ENCODE results near the gene TRAPPC10. TPM values are rescaled to one million over a fixed set of nuclear protein-coding genes. Genes with fewer than 3 reads are reported as not detected.

TRAPPC10 gene
- total RNA-seq, 2 donors from 2014 or later, result 10.9 to 26.4 TPM

- intact Hi-C loops (cut with DNase I), result no loop called here
- Histone ChIP-seq H3K27ac (no peak overlapping the region), H3K9me3 (no peaks in the 10 kb centered on the region), H3K4me3 (no peak overlapping the region), H3K4me1 (peaks cover 26% of the 10 kb centered on the region), H3K27me3 (no peaks in the 10 kb centered on the region), H3K36me3 (replicated peaks in 1 of 2; ENCODE audit: insufficient read depth in 1 of 2, low read depth in 2 of 2) (no peaks in the 10 kb centered on the region)
- no peak for ATAC-seq
- DNase-seq, result no peak
- WGBS, 2 donors, result 77 to 89% methylated on average over 7 of the region's 7 CpGs
- TF ChIP-seq POLR2A (IDR thresholded peaks at IDR 0.05) (no peak), CTCF (IDR thresholded peaks at IDR 0.05) (no peak)
Observed at GRCh38 chr21:44047996-44048560, 36.0 kb downstream of the TRAPPC10 start.

- H3K27me3 ChIP-seq, result no peaks in the 10 kb centered on the region
- intact Hi-C loops (cut with DNase I), result no loop called here
- 80% methylated on average over 5 of the region's 5 CpGs for WGBS, 2 donors
- ATAC-seq (no peak), DNase-seq (no peak)
- H3K27ac ChIP-seq, result no peak overlapping the region
- no peaks in the 10 kb centered on the region for H3K9me3 ChIP-seq
- no peak for TF ChIP-seq CTCF (IDR thresholded peaks at IDR 0.05)
- no peak for TF ChIP-seq POLR2A (IDR thresholded peaks at IDR 0.05)
- no peak overlapping the region for H3K4me3 ChIP-seq
- peaks cover 26% of the 10 kb centered on the region for H3K4me1 ChIP-seq
- H3K36me3 ChIP-seq (replicated peaks in 1 of 2; ENCODE audit: insufficient read depth in 1 of 2, low read depth in 2 of 2), result no peaks in the 10 kb centered on the region
Observed at GRCh38 chr21:44049182-44049581, 37.1 kb downstream of the TRAPPC10 start.

- TF ChIP-seq CTCF (IDR thresholded peaks at IDR 0.05) (no peak), POLR2A (IDR thresholded peaks at IDR 0.05) (no peak)
- H3K4me3 ChIP-seq, result no peak overlapping the region
- intact Hi-C loops (cut with DNase I), result no loop called here
- H3K27me3 ChIP-seq, result no peaks in the 10 kb centered on the region
- H3K9me3 ChIP-seq, result no peaks in the 10 kb centered on the region
- WGBS, 2 donors, result 95 to 100% methylated on average over 3 of the region's 3 CpGs
- no peak for DNase-seq
- peaks cover 26% of the 10 kb centered on the region for H3K4me1 ChIP-seq
- H3K36me3 ChIP-seq (replicated peaks in 1 of 2; ENCODE audit: insufficient read depth in 1 of 2, low read depth in 2 of 2), result no peaks in the 10 kb centered on the region
- no peak overlapping the region for H3K27ac ChIP-seq
- ATAC-seq, result no peak
Observed at GRCh38 chr21:44049606-44050005, 37.5 kb downstream of the TRAPPC10 start.

- intact Hi-C loops (cut with DNase I), result no loop called here
- no peak overlapping the region for H3K4me3 ChIP-seq
- H3K9me3 ChIP-seq, result no peaks in the 10 kb centered on the region
- no peak for TF ChIP-seq POLR2A (IDR thresholded peaks at IDR 0.05)
- TF ChIP-seq CTCF (IDR thresholded peaks at IDR 0.05), result no peak
- no peak for ATAC-seq
- 81 to 82% methylated on average over 5 of the region's 5 CpGs for WGBS, 2 donors
- H3K4me1 ChIP-seq, result peaks cover 26% of the 10 kb centered on the region
- H3K27me3 ChIP-seq, result no peaks in the 10 kb centered on the region
- H3K27ac ChIP-seq, result peak overlapping the region in 1 of 4 donors; percentile 66
- no peaks in the 10 kb centered on the region for H3K36me3 ChIP-seq (replicated peaks in 1 of 2; ENCODE audit: insufficient read depth in 1 of 2, low read depth in 2 of 2)
- DNase-seq, result no peak
Observed at GRCh38 chr21:44050276-44050675, 38.2 kb downstream of the TRAPPC10 start.

- H3K36me3 ChIP-seq (replicated peaks in 1 of 2; ENCODE audit: insufficient read depth in 1 of 2, low read depth in 2 of 2), result no peaks in the 10 kb centered on the region
- H3K4me3 ChIP-seq, result no peak overlapping the region
- DNase-seq (peak; percentile 26 to 51 (median 42)), ATAC-seq (peak; percentile 51)
- WGBS, 2 donors, result 48 to 76% methylated on average over 7 to 11 of the region's 11 CpGs
- H3K27me3 ChIP-seq, result no peaks in the 10 kb centered on the region
- H3K27ac ChIP-seq, result peak overlapping the region in 3 of 4 donors; percentile 47 to 66 (median 63)
- no peak for TF ChIP-seq CTCF (IDR thresholded peaks at IDR 0.05)
- no peak for TF ChIP-seq POLR2A (IDR thresholded peaks at IDR 0.05)
- no peaks in the 10 kb centered on the region for H3K9me3 ChIP-seq
- intact Hi-C loops (cut with DNase I), result no loop called here
- peaks cover 26% of the 10 kb centered on the region for H3K4me1 ChIP-seq
Observed at GRCh38 chr21:44051462-44051941, 39.4 kb downstream of the TRAPPC10 start.
